Epidermal melanocyte (primary cell): ENCODE data around the gene SYT3.
"Not testable (repeated sequence)": the region's sequence is repeated elsewhere in the genome, so short reads cannot be mapped to it uniquely, and the experiment has no call there.

Experiments
- DNase-seq: peaks from one replicate; pipeline ENCODE4 v3.0.0; 2011; ENCODE audit warnings: low spot score; ENCODE audit not compliant: insufficient read length

Gene SYT3

GRCh38 chr19:50604264-50605073 lies 35.2 kb downstream of the SYT3 start:
- DNase-seq = not testable (repeated sequence)

DNA sequence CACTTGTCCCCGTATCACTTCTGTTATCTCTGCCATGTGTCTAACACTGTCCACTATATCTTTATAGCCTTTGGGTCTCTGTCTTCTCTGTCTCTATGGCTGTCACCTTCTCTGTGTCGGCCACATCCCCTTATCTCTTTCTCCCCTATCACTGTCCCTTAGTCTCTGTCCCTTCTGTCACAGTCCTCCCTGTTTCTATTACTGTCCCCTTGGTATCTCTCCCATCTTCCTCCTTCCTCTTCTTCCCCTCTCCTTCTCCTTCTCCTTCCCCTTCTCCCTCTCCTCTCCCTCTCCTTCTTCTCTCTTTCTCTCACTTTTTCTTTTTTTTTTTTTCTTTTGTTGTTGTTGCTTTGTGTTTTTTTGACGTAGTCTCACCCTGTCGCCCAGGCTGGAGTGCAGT lies 36.7 kb downstream of the SYT3 start:
- DNase-seq = no peak

DNA sequence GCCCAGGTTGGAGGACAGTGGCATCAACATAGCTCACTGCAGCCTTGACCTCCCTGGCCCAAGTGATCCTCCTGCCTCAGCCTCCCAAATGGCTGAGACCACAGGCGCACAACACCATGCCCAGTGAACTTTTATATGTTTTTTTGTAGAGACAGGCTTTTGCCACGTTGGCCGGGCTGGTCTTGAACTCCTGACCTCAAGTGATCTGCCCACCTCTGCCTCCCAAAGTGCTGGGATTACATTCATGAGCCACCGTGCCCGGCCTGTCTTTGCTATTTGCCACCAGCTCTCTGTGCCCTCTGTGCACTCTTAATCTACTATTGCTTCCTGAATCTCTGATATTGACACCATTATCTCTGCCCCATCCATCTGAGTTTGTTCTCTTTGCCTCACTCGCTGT lies 37.2 kb downstream of the SYT3 start:
- DNase-seq = no peak

- DNase-seq = no peak
Measured at GRCh38 chr19:50602089-50602422, 37.6 kb downstream of the SYT3 start.

- no peak for DNase-seq
Measured at GRCh38 chr19:50601407-50602088, 38.1 kb downstream of the SYT3 start.

GRCh38 chr19:50599427-50599826 lies 40.3 kb downstream of the SYT3 start:
- no peak for DNase-seq

DNA sequence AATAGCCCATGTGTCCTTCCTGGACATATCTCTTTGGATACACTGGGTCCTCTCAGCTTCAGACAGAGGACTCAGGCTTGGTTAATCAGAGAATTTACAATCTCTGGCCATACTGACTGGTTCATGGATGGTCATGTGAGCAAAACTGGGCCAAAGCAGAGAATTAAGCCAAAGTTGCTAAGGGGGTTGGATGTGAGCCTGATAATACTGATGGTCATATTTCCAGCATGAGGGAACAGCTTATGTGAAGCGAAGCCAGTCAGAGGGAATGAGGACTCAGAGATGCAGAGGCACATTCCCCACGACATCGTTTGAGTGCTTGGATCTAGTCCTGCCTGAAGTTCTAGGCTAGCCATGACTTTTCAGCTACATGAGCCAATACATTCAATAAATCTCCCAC lies 49.5 kb downstream of the SYT3 start:
- DNase-seq = peak; percentile 8

DNA sequence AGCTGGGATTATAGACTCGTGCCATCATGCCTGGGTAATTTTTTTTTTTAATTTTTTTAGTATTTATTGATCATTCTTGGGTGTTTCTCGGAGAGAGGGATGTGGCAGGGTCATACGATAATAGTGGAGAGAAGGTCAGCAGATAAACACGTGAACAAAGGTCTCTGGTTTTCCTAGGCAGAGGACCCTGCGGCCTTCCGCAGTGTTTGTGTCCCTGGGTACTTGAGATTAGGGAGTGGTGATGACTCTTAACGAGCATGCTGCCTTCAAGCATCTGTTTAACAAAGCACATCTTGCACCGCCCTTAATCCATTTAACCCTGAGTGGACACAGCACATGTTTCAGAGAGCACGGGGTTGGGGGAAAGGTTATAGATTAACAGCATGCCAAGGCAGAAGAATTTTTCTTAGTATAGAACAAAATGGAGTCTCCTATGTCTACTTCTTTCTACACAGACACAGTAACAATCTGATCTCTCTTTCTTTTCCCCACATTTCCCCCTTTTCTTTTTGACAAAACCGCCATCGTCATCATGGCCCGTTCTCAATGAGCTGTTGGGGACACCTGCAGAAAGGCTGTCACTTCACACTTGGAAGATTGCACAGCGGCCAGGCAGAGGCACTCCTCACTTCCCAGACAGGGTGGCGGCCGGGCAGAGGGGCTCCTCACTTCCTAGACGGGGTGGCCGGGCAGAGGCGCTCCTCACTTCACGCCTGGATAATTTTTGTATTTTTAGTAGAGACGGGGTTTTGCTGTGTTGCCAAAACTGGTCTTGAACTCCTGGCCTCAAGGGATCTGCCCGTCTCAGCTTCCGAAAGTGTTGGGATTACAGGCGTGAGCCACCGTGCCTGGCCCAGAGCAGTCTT lies 57.7 kb downstream of the SYT3 start:
- DNase-seq = not testable (repeated sequence)

DNA sequence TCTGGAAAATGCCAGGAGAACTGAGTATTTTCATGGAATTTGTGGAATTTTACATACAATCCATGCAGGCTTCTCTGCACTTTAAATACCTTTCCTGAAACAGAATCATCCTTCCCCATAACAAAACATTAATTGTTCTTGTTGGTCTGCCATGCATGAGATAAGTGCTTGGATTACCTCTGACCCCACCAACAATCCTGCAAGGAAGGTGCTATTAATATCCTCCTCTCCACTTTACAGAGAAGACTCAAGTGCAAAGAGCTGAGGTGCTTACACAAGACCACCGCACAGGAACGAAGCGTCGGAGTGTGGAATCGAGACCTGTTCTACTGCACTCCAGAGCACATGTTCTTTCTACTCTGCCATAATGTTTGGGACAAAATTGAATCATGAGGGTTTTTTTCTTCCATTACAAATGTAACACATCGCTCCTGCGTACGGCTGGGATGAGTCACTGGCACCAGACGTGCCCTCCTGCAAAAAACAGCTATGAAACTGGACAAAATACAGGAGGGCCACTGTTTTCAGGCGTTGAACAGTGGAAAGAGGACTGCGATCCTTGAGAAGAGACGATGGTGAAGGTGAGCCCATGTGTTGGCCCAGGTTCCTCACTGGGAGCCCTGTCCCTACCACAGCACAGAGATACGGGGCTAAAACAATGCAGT lies 58.6 kb downstream of the SYT3 start:
- DNase-seq = peak; percentile 5

DNA sequence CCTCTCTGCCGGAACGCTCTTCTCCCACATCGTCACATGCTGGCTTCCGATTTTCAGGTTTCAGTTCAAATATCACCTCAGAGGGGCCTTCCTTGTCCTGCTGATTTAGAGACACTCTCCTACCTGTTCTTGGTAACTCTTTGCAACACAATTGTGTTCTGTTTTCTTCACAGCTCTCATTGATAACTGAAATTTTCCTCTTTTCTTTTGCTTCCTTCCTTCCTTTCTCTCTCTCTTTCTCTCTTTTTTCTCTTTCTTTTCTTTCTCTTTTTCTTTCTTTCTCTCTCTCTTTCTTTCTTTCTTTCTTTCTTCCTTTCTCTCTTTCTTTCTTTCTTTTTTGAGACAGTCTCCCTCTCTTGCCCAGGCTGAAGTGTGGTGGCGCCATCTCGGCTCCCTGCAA lies 59.4 kb downstream of the SYT3 start:
- DNase-seq = no peak

GRCh38 chr19:50576769-50577168 lies 62.9 kb downstream of the SYT3 start:
- DNase-seq = not testable (repeated sequence)

GRCh38 chr19:50573741-50574461 lies 65.8 kb downstream of the SYT3 start:
- DNase-seq = no peak
